ENCODE results near the gene SPOP. TPM values are rescaled to one million over a fixed set of nuclear protein-coding genes. Genes with fewer than 3 reads are reported as not detected.
A peak's percentile ranks its signal among the peaks of the same experiment; 100 is the strongest.
"Not testable (repeated sequence)": the region's sequence is repeated elsewhere in the genome, so short reads cannot be mapped to it uniquely, and the experiment has no call there.

The SPOP gene
- total and polyA plus RNA-seq, 4 experiments from 2014 or later: 83.1 to 126 (median 98.4) TPM

DNA sequence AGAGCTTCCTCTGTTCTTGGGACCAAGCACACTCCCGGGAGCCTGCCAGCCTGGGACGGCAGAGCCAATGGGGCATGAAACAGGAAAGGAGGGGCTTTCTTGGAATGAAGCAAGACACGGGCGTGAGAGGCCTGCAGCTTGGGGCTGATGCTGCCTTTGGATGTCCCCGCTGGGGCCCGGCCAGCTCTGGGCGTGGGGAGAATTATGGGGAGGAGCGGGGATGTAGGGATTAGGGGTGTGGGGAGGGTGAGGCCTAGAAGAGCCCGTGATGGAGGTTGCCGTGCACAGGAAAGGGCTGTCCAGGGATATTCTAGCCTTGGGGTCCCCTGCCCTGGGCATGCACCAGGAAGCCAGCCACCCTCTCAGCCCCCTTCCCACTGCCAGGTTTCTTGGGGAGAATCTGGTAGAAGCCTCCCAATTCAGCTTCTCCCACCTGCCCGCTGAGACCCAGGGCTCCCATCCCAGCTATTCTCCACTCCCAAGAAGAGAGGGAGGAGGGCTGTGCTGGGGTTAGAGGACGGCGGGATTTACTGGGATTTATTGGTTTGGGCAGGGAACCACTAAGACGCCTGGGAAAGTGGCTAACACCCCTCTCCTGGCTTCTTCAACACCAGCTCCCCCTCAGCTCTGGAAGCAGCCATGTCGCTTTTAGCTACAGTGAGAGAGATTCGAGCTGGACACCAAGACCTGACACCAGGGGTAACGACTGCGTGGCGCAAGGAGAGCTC is 122.2 kb downstream of the SPOP start:
- H3K36me3 Mint-ChIP-seq: no peaks in the 10 kb centered on the region
- ChIA-PET CTCF (ENCODE audit: partially characterized antibody) (interaction anchor here (0.9 to 6.8 kb wide), 38 partner anchors 11 to 539 kb away, joined by 3 to 163 read pairs (median 4); partner anchors contain the start of genes NGFR, PHB1 and SLC35B1), POLR2A (ENCODE audit: partially characterized antibody) (interaction anchor here (1.1 to 1.5 kb wide), 2 partner anchors 60 to 148 kb away, joined by 4 read pairs; no protein-coding TSS in a partner anchor)
- Histone ChIP-seq H3K27me3 (ENCODE audit: insufficient read depth, low read length) (no peaks in the 10 kb centered on the region), H3K4me3 (ENCODE audit: low read length in 2 of 2) (no peak overlapping the region), H3K36me3 (ENCODE audit: insufficient read depth, low read length) (no peaks in the 10 kb centered on the region), H3K9me3 (ENCODE audit: control insufficient read depth in 1 of 2, low read length in 2 of 2) (no peaks in the 10 kb centered on the region), H3K4me1 (ENCODE audit: insufficient read depth, low read length) (peaks cover 6% of the 10 kb centered on the region), H3K27ac (ENCODE audit: low read depth, low read length) (no peak overlapping the region)
- H3K9me3 Mint-ChIP-seq: no peaks in the 10 kb centered on the region
- no peak for DNase-seq
- H3K4me1 Mint-ChIP-seq: peaks cover 5 to 7% (median 5%) of the 10 kb centered on the region in 4 donors
- H3K4me3 Mint-ChIP-seq: peak overlapping the region in 2 of 8 donors; percentile 55 to 63
- intact Hi-C loops (cut with micrococcal nuclease): loop anchor here (1.0 kb wide), 3 partner anchors 59 to 147 kb away; no protein-coding TSS in a partner anchor
- no peak overlapping the region for H3K27ac Mint-ChIP-seq
- H3K27me3 Mint-ChIP-seq: peaks cover 1 to 3% of the 10 kb centered on the region in 2 donors

GRCh38 chr17:49554694-49555494 is 123.0 kb downstream of the SPOP start:
- intact Hi-C loops (cut with micrococcal nuclease): no loop called here
- peaks cover 6% of the 10 kb centered on the region for H3K4me1 ChIP-seq (ENCODE audit: insufficient read depth, low read length)
- no peak overlapping the region for H3K27ac Mint-ChIP-seq
- H3K27me3 ChIP-seq (ENCODE audit: insufficient read depth, low read length): no peaks in the 10 kb centered on the region
- peaks cover 1 to 3% of the 10 kb centered on the region in 2 donors for H3K27me3 Mint-ChIP-seq
- DNase-seq: no peak
- no peaks in the 10 kb centered on the region for H3K9me3 Mint-ChIP-seq
- H3K36me3 ChIP-seq (ENCODE audit: insufficient read depth, low read length): no peaks in the 10 kb centered on the region
- H3K9me3 ChIP-seq (ENCODE audit: control insufficient read depth in 1 of 2, low read length in 2 of 2): no peaks in the 10 kb centered on the region
- H3K36me3 Mint-ChIP-seq: no peaks in the 10 kb centered on the region
- H3K4me3 Mint-ChIP-seq: peak overlapping the region in 1 of 8 donors; percentile 63
- peaks cover 5 to 7% (median 5%) of the 10 kb centered on the region in 4 donors for H3K4me1 Mint-ChIP-seq
- no peak overlapping the region for H3K4me3 ChIP-seq (ENCODE audit: low read length in 2 of 2)
- POLR2A ChIA-PET (ENCODE audit: partially characterized antibody): interaction anchor here (1.5 kb wide), 1 partner anchor 59 kb away, joined by 4 read pairs; no protein-coding TSS in a partner anchor
- CTCF ChIA-PET (ENCODE audit: partially characterized antibody): interaction anchor here (1.2 to 6.8 kb wide), 10 partner anchors 11 to 442 kb away, joined by 3 to 163 read pairs (median 14); partner anchors contain the start of genes NGFR and PHB1
- H3K27ac ChIP-seq (ENCODE audit: low read depth, low read length): no peak overlapping the region

GRCh38 chr17:49553676-49554335 is 124.1 kb downstream of the SPOP start:
- Histone ChIP-seq H3K9me3 (ENCODE audit: control insufficient read depth in 1 of 2, low read length in 2 of 2) (no peaks in the 10 kb centered on the region), H3K36me3 (ENCODE audit: insufficient read depth, low read length) (no peaks in the 10 kb centered on the region), H3K27ac (ENCODE audit: low read depth, low read length) (no peak overlapping the region), H3K4me1 (ENCODE audit: insufficient read depth, low read length) (peaks cover 6% of the 10 kb centered on the region), H3K27me3 (ENCODE audit: insufficient read depth, low read length) (no peaks in the 10 kb centered on the region), H3K4me3 (ENCODE audit: low read length in 2 of 2) (no peak overlapping the region)
- Mint-ChIP-seq H3K27ac (peak overlapping the region in 1 of 7 donors; percentile 88), H3K4me3 (no peak overlapping the region), H3K27me3 (peaks cover 1 to 3% of the 10 kb centered on the region in 2 donors), H3K4me1 (peaks cover 5 to 7% (median 5%) of the 10 kb centered on the region in 4 donors), H3K9me3 (no peaks in the 10 kb centered on the region), H3K36me3 (no peaks in the 10 kb centered on the region)
- CTCF ChIA-PET (ENCODE audit: partially characterized antibody): interaction anchor here (1.0 to 6.8 kb wide), 2 partner anchors 56 to 144 kb away, joined by 3 to 163 read pairs; partner anchors contain the start of gene PHB1
- no peak for DNase-seq
- POLR2A ChIA-PET (ENCODE audit: partially characterized antibody): no interaction called here
- intact Hi-C loops (cut with micrococcal nuclease): no loop called here

GRCh38 chr17:49552070-49552751 is 125.7 kb downstream of the SPOP start:
- POLR2A ChIA-PET (ENCODE audit: partially characterized antibody): no interaction called here
- H3K4me3 Mint-ChIP-seq: no peak overlapping the region
- H3K27ac ChIP-seq (ENCODE audit: low read depth, low read length): no peak overlapping the region
- H3K4me3 ChIP-seq (ENCODE audit: low read length in 2 of 2): no peak overlapping the region
- intact Hi-C loops (cut with micrococcal nuclease): no loop called here
- H3K4me1 ChIP-seq (ENCODE audit: insufficient read depth, low read length): peaks cover 6% of the 10 kb centered on the region
- no peak overlapping the region for H3K27ac Mint-ChIP-seq
- DNase-seq: no peak
- H3K4me1 Mint-ChIP-seq: peaks cover under 1 to 4% (median 1%) of the 10 kb centered on the region in 4 donors
- H3K27me3 ChIP-seq (ENCODE audit: insufficient read depth, low read length): no peaks in the 10 kb centered on the region
- H3K9me3 Mint-ChIP-seq: no peaks in the 10 kb centered on the region
- H3K36me3 ChIP-seq (ENCODE audit: insufficient read depth, low read length): no peaks in the 10 kb centered on the region
- CTCF ChIA-PET (ENCODE audit: partially characterized antibody): interaction anchor here (1.0 to 6.8 kb wide), 4 partner anchors 9 to 142 kb away, joined by 3 to 163 read pairs (median 3); partner anchors contain the start of gene PHB1
- no peaks in the 10 kb centered on the region for H3K36me3 Mint-ChIP-seq
- peaks cover 3% of the 10 kb centered on the region in 2 donors for H3K27me3 Mint-ChIP-seq
- H3K9me3 ChIP-seq (ENCODE audit: control insufficient read depth in 1 of 2, low read length in 2 of 2): no peaks in the 10 kb centered on the region

DNA sequence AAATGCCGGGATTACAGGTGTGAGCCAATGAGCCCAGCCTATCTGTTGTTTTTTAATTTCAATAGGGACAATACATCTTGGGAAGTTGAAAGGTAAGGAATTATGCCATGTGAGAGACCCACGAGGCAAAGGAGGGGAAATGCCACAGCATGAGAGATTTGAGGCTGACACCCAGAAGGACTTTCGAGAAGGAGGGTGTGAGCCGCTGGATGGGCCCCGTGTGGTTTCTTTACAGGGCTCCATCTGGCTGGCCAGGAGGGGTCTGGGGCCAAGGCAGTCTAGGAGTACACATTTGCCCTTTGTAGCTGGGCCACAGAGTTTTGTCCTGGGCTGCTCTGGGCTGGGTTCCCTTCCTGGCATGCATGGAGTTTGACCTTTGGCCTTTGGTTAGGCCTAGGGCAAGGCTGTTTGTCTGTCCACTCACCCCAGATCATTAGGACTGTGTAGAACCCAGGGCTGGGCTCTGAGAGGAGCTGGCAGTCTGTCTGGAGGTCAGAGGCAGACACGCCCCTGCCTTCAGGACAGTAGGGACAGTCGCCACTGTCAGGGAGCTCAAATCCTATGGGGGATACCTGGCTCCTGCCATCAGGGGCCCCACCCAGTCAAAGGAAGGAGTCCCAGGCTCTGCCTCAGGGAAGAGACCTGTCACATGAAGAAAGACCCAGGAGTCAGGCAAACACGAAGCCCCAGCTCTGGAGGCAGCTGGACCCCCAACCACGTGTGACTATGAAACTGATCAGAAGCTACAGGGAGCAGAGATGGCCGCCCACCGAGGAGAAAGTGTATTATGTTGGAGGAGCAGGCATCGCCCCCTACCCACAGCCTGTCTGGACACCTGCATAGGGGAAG is 126.5 kb downstream of the SPOP start:
- H3K27me3 Mint-ChIP-seq: peaks cover 3 to 7% of the 10 kb centered on the region in 2 donors
- no peak for DNase-seq
- H3K4me1 Mint-ChIP-seq: peaks cover 0 to 3% (median 0%) of the 10 kb centered on the region in 4 donors

GRCh38 chr17:49550764-49551163 is 127.1 kb downstream of the SPOP start:
- H3K9me3 Mint-ChIP-seq; H3K4me3 ChIP-seq (ENCODE audit: low read length in 2 of 2); H3K36me3 ChIP-seq (ENCODE audit: insufficient read depth, low read length); H3K9me3 ChIP-seq (ENCODE audit: control insufficient read depth in 1 of 2, low read length in 2 of 2); H3K27me3 ChIP-seq (ENCODE audit: insufficient read depth, low read length); H3K27ac Mint-ChIP-seq; H3K36me3 Mint-ChIP-seq; H3K27me3 Mint-ChIP-seq; H3K4me1 ChIP-seq (ENCODE audit: insufficient read depth, low read length); intact Hi-C loops (cut with micrococcal nuclease); DNase-seq; CTCF ChIA-PET (ENCODE audit: partially characterized antibody); H3K27ac ChIP-seq (ENCODE audit: low read depth, low read length); H3K4me1 Mint-ChIP-seq; POLR2A ChIA-PET (ENCODE audit: partially characterized antibody); H3K4me3 Mint-ChIP-seq: not testable (repeated sequence)

More for the DNA sequence above, 126.5 kb downstream of the SPOP start:
- Histone ChIP-seq H3K27ac (ENCODE audit: low read depth, low read length) (no peak overlapping the region), H3K36me3 (ENCODE audit: insufficient read depth, low read length) (no peaks in the 10 kb centered on the region), H3K9me3 (ENCODE audit: control insufficient read depth in 1 of 2, low read length in 2 of 2) (no peaks in the 10 kb centered on the region), H3K27me3 (ENCODE audit: insufficient read depth, low read length) (no peaks in the 10 kb centered on the region), H3K4me3 (ENCODE audit: low read length in 2 of 2) (no peak overlapping the region), H3K4me1 (ENCODE audit: insufficient read depth, low read length) (peaks cover 5% of the 10 kb centered on the region)
- Mint-ChIP-seq H3K9me3 (no peaks in the 10 kb centered on the region), H3K27ac (no peak overlapping the region), H3K4me3 (no peak overlapping the region), H3K36me3 (no peaks in the 10 kb centered on the region)
- intact Hi-C loops (cut with micrococcal nuclease): no loop called here
- ChIA-PET POLR2A (ENCODE audit: partially characterized antibody) (no interaction called here), CTCF (ENCODE audit: partially characterized antibody) (interaction anchor here (1.4 kb wide), 2 partner anchors 9 to 116 kb away, joined by 3 read pairs; no protein-coding TSS in a partner anchor)

Data from CD4-positive, alpha-beta memory T cell (primary cell).